ENCODE measurements around the gene TMEM256. TPM values are rescaled to one million over a fixed set of nuclear protein-coding genes. Genes with fewer than 3 reads are reported as not detected.

The TMEM256 gene
- polyA plus RNA-seq, 4 donors: 52.8 to 90.1 (median 80.5) TPM

GRCh38 chr17:7409716-7410115 lies 5.8 kb upstream of the TMEM256 start:
- DNase-seq (ENCODE audit: low read depth in 4 of 4, low spot score in 3 of 4): no peak

- no peak for DNase-seq (ENCODE audit: low read depth in 4 of 4, low spot score in 3 of 4)
Measured at GRCh38 chr17:7408863-7409262, 5.0 kb upstream of the TMEM256 start.

- no peak for DNase-seq (ENCODE audit: low read depth in 4 of 4, low spot score in 3 of 4)
Measured at GRCh38 chr17:7408252-7408727, 4.4 kb upstream of the TMEM256 start.

GRCh38 chr17:7407485-7408251 lies 3.8 kb upstream of the TMEM256 start, which contains the start of gene NLGN2:
NLGN2 (plus strand) TSS chr17:7407845; CDS start chr17:7408256, 411 bp downstream.
- no peak for DNase-seq (ENCODE audit: low read depth in 4 of 4, low spot score in 3 of 4)

- no peak for DNase-seq (ENCODE audit: low read depth in 4 of 4, low spot score in 3 of 4)
Measured at GRCh38 chr17:7407082-7407481, 3.2 kb upstream of the TMEM256 start.

- DNase-seq (ENCODE audit: low read depth in 4 of 4, low spot score in 3 of 4): no peak
Measured at GRCh38 chr17:7406235-7406825, 2.4 kb upstream of the TMEM256 start.

- no peak for DNase-seq (ENCODE audit: low read depth in 4 of 4, low spot score in 3 of 4)
Measured at GRCh38 chr17:7405350-7406234, 1.7 kb upstream of the TMEM256 start.

GRCh38 chr17:7404737-7405349 lies 946 bp upstream of the TMEM256 start:
- DNase-seq (ENCODE audit: low read depth in 4 of 4, low spot score in 3 of 4): peak in 1 of 4 donors; percentile 36

- DNase-seq (ENCODE audit: low read depth in 4 of 4, low spot score in 3 of 4): no peak
Measured at GRCh38 chr17:7403727-7403976, 245 bp downstream of the TMEM256 start.

GRCh38 chr17:7403043-7403726 lies 712 bp downstream of the TMEM256 start:
- DNase-seq (ENCODE audit: low read depth in 4 of 4, low spot score in 3 of 4): no peak

- no peak for DNase-seq (ENCODE audit: low read depth in 4 of 4, low spot score in 3 of 4)
Measured at GRCh38 chr17:7398612-7399011, 5.3 kb downstream of the TMEM256 start.

GRCh38 chr17:7396147-7396546 lies 7.8 kb downstream of the TMEM256 start:
- DNase-seq (ENCODE audit: low read depth in 4 of 4, low spot score in 3 of 4): no peak

- DNase-seq (ENCODE audit: low read depth in 4 of 4, low spot score in 3 of 4): peak in 1 of 4 donors; percentile 66
Measured at GRCh38 chr17:7394452-7395191, 9.3 kb downstream of the TMEM256 start, which contains the start of gene PLSCR3. PLSCR3 (minus strand) TSS chr17:7394525; CDS start chr17:7394110, 415 bp downstream.

GRCh38 chr17:7393613-7394451 lies 10.1 kb downstream of the TMEM256 start:
- DNase-seq (ENCODE audit: low read depth in 4 of 4, low spot score in 3 of 4): no peak

- DNase-seq (ENCODE audit: low read depth in 4 of 4, low spot score in 3 of 4): no peak
Measured at GRCh38 chr17:7392696-7393612, 10.9 kb downstream of the TMEM256 start.

- no peak for DNase-seq (ENCODE audit: low read depth in 4 of 4, low spot score in 3 of 4)
Measured at GRCh38 chr17:7391307-7391706, 12.6 kb downstream of the TMEM256 start.
